NCI-H460 (cell line): ENCODE measurements around the gene GPX6. TPM values are rescaled to one million over a fixed set of nuclear protein-coding genes. Genes with fewer than 3 reads are reported as not detected.
A peak's percentile ranks its signal among the peaks of the same experiment; 100 is the strongest.
"Not testable (repeated sequence)": the region's sequence is repeated elsewhere in the genome, so short reads cannot be mapped to it uniquely, and the experiment has no call there.

ENCODE experiments used
- DNase-seq: peaks from one replicate; pipeline ENCODE4 v3.0.0-alpha.2; 2016; ENCODE audit warnings: low read depth; ENCODE audit errors: extremely low read depth
- total RNA-seq: library from RNA; depleted of rRNA; stranded (reverse); fragments of >200 nt; shearing (Covaris generic); gene quantifications from 2 replicates; pipeline ENCODE4 v1.2.3, GENCODE V29; 2014

The GPX6 gene
- total RNA-seq, 1 experiment from 2014 or later, result not detected

GRCh38 chr6:28530777-28531176 is 15.2 kb upstream of the GPX6 start:
- no peak for DNase-seq

GRCh38 chr6:28525496-28526039 is 10.0 kb upstream of the GPX6 start, which contains the start of gene GPX5:
Gene GPX5 (plus strand): TSS chr6:28525881. CDS start chr6:28526014, 133 bp downstream.
- DNase-seq, result no peak

GRCh38 chr6:28523241-28523622 is 7.6 kb upstream of the GPX6 start:
- no peak for DNase-seq

GRCh38 chr6:28522594-28523240 is 7.1 kb upstream of the GPX6 start:
- no peak for DNase-seq

- DNase-seq, result no peak
Observed at GRCh38 chr6:28517964-28518363, 2.4 kb upstream of the GPX6 start.

- not testable (repeated sequence) for DNase-seq
Observed at GRCh38 chr6:28512387-28512786, 3.2 kb downstream of the GPX6 start.

GRCh38 chr6:28511628-28512300 is 3.8 kb downstream of the GPX6 start:
- DNase-seq, result no peak

GRCh38 chr6:28506807-28507475 is 8.7 kb downstream of the GPX6 start:
- DNase-seq, result no peak

GRCh38 chr6:28505733-28506132 is 9.9 kb downstream of the GPX6 start:
- DNase-seq, result no peak

GRCh38 chr6:28502709-28503305 is 12.8 kb downstream of the GPX6 start:
- DNase-seq, result not testable (repeated sequence)

GRCh38 chr6:28502136-28502535 is 13.5 kb downstream of the GPX6 start:
- not testable (repeated sequence) for DNase-seq

- no peak for DNase-seq
Observed at GRCh38 chr6:28501259-28501658, 14.3 kb downstream of the GPX6 start.

GRCh38 chr6:28497893-28498292 is 17.7 kb downstream of the GPX6 start:
- no peak for DNase-seq

- DNase-seq, result no peak
Observed at GRCh38 chr6:28497306-28497705, 18.3 kb downstream of the GPX6 start.

GRCh38 chr6:28496099-28496779 is 19.4 kb downstream of the GPX6 start:
- DNase-seq, result no peak

GRCh38 chr6:28491984-28492317 is 23.6 kb downstream of the GPX6 start:
- DNase-seq, result no peak

- no peak for DNase-seq
Observed at GRCh38 chr6:28490205-28490890, 25.2 kb downstream of the GPX6 start.

- DNase-seq, result peak; percentile 84
Observed at GRCh38 chr6:28489366-28490204, 26.0 kb downstream of the GPX6 start.

GRCh38 chr6:28488916-28489365 is 26.7 kb downstream of the GPX6 start:
- peak; percentile 74 for DNase-seq
